Liver (tissue), 9 donors: ENCODE results near the gene PCNX2. TPM values are rescaled to one million over a fixed set of nuclear protein-coding genes. Genes with fewer than 3 reads are reported as not detected.

Experiments
- DNase-seq: peaks from one replicate; pipeline ENCODE4 v3.0.0-alpha.2; 2017; ENCODE audit warnings: low spot score
- H3K27ac ChIP-seq, 2 donors: one replicate each; pipeline ENCODE4 v1.7.0; 2013; ENCODE audit warnings: inconsistent platforms in 2 of 2, low read length in 2 of 2, control low read depth in 1 of 2, low read depth in 1 of 2, mild to moderate bottlenecking in 1 of 2
- H3K27me3 ChIP-seq, 4 donors: one replicate each; pipeline versions ENCODE4 v1.6.1 to v1.7.0; 2013; ENCODE audit warnings: low read length in 3 of 4, inconsistent platforms in 1 of 4, mild to moderate bottlenecking in 1 of 4, moderate library complexity in 1 of 4; ENCODE audit not compliant: control insufficient read depth in 4 of 4, insufficient read depth in 4 of 4
- H3K36me3 ChIP-seq, 4 donors: one replicate each; pipeline versions ENCODE4 v1.6.1 to v1.7.0; 2013; ENCODE audit warnings: low read length in 3 of 4, mild to moderate bottlenecking in 3 of 4, low read depth in 1 of 4, moderate library complexity in 1 of 4; ENCODE audit not compliant: control insufficient read depth in 4 of 4, insufficient read depth in 3 of 4
- H3K4me1 ChIP-seq, 4 donors: one replicate each; pipeline versions ENCODE4 v1.6.1 to v1.7.0; 2013; ENCODE audit warnings: low read length in 3 of 4, mild to moderate bottlenecking in 3 of 4, moderate library complexity in 1 of 4; ENCODE audit not compliant: control insufficient read depth in 4 of 4, insufficient read depth in 4 of 4
- H3K4me3 ChIP-seq, 3 donors: one replicate each; pipeline versions ENCODE4 v1.6.1 to v1.7.0; 2013; ENCODE audit warnings: low read length in 3 of 3, control low read depth in 1 of 3, low read depth in 1 of 3, mild to moderate bottlenecking in 1 of 3
- H3K9ac ChIP-seq, 2 donors: one replicate each; pipeline ENCODE4 v1.7.0; 2013; ENCODE audit warnings: low read length in 2 of 2, mild to moderate bottlenecking in 2 of 2, moderate library complexity in 2 of 2, control low read depth in 1 of 2, low read depth in 1 of 2
- H3K9me3 ChIP-seq, 4 donors: one replicate each; pipeline versions ENCODE4 v1.6.1 to v1.7.0; 2013; ENCODE audit warnings: low read length in 3 of 4; ENCODE audit not compliant: control insufficient read depth in 4 of 4
- EGR1 ChIP-seq, 2 donors: IDR thresholded peaks; 2 replicates each; pipeline ENCODE4 v1.6.1; 2016 to 2018; ENCODE audit warnings: antibody characterized with exemption in 2 of 2, low read depth in 2 of 2
- FOXA1 ChIP-seq: IDR thresholded peaks from 2 replicates; pipeline ENCODE4 v1.6.1; 2016; ENCODE audit warnings: antibody characterized with exemption
- FOXA2 ChIP-seq: IDR thresholded peaks from 2 replicates; pipeline ENCODE4 v1.6.1; 2016; ENCODE audit warnings: antibody characterized with exemption
- GABPA ChIP-seq, 2 donors: IDR thresholded peaks in 1 of 2; conservative IDR thresholded peaks in 1 of 2; 2 replicates each; pipeline ENCODE4 v1.6.1; 2016; ENCODE audit warnings: antibody characterized with exemption in 2 of 2, mild to moderate bottlenecking in 1 of 2, moderate library complexity in 1 of 2
- HNF4A ChIP-seq, 2 donors: conservative IDR thresholded peaks; 2 replicates each; pipeline ENCODE4 v1.6.1; 2016; ENCODE audit warnings: antibody characterized with exemption in 2 of 2, mild to moderate bottlenecking in 2 of 2
- HNF4G ChIP-seq: IDR thresholded peaks from 2 replicates; pipeline ENCODE4 v1.6.1; 2016; ENCODE audit warnings: antibody characterized with exemption
- NR2F2 ChIP-seq: IDR thresholded peaks from 2 replicates; pipeline ENCODE4 v1.6.1; 2016; ENCODE audit warnings: antibody characterized with exemption
- RAD21 ChIP-seq, 2 donors: IDR thresholded peaks; 2 replicates each; pipeline ENCODE4 v1.6.1; 2016; ENCODE audit warnings: antibody characterized with exemption in 2 of 2, mild to moderate bottlenecking in 2 of 2
- RXRA ChIP-seq, 2 donors: IDR thresholded peaks; 2 replicates each; pipeline ENCODE4 v1.6.1; 2017 to 2018; ENCODE audit warnings: antibody characterized with exemption in 2 of 2, mild to moderate bottlenecking in 1 of 2
- SP1 ChIP-seq: IDR thresholded peaks from 2 replicates; pipeline ENCODE4 v1.6.1; 2018; ENCODE audit warnings: antibody characterized with exemption, mild to moderate bottlenecking
- TAF1 ChIP-seq: conservative IDR thresholded peaks from 2 replicates; pipeline ENCODE4 v1.6.1; 2016; ENCODE audit warnings: antibody characterized with exemption, mild to moderate bottlenecking
- YY1 ChIP-seq: IDR thresholded peaks from 2 replicates; pipeline ENCODE4 v1.6.1; 2016; ENCODE audit warnings: antibody characterized with exemption, mild to moderate bottlenecking
- WGBS: extraction: QIAGEN DNeasy Blood & Tissue Kit; methylation state at CpG from one replicate; pipeline ENCODE4 v1.1.7; 2013; 5-methylcytosine and 5-hydroxymethylcytosine counted together
- polyA plus RNA-seq, 2 donors: library from polyadenylated mRNA; stranded (reverse) in 1 of 2; unstranded in 1 of 2; fragments of 200-250 nt in 1 of 2; fragments of >200 nt in 1 of 2; fragmentation: Nextera tagmentation in 1 of 2; extraction: Ambion mirVana in 1 of 2; gene quantifications; one replicate each; pipeline versions ENCODE4 v1.2.1 to v1.2.3, GENCODE V29; 2013 to 2015
- total RNA-seq, 2 donors: library from RNA; depleted of rRNA; stranded (reverse); fragments of >200 nt; gene quantifications; one replicate each; pipeline ENCODE4 v1.2.3, GENCODE V29; 2014
- TF ChIP-seq, protein P1 (sequence below): fragments of 150-350 bp; IDR thresholded peaks from 2 replicates; pipeline ENCODE4 v1.5.1; 2017; ENCODE audit warnings: improper control_type of control experiment, low read depth, low read length; ENCODE audit not compliant: missing input control
- TF ChIP-seq, protein P2 (sequence below): IDR thresholded peaks from 2 replicates; pipeline ENCODE4 v1.6.1; 2016; ENCODE audit warnings: antibody characterized with exemption
- TF ChIP-seq, protein P3 (sequence below): IDR thresholded peaks from 2 replicates; pipeline ENCODE4 v1.6.1; 2016; ENCODE audit warnings: antibody characterized with exemption, mild to moderate bottlenecking
- TF ChIP-seq, protein P4 (sequence below): IDR thresholded peaks from 2 replicates; pipeline ENCODE4 v1.6.1; 2016; ENCODE audit warnings: antibody characterized with exemption
- TF ChIP-seq, protein P5 (sequence below): IDR thresholded peaks from 2 replicates; pipeline ENCODE4 v1.6.1; 2016; ENCODE audit warnings: antibody characterized with exemption
- donor health status: healthy.
- donor health status: healthy.
- donor health status: healthy.
- donor health status: healthy.
- donor health status: healthy.

Gene PCNX2
- total and polyA plus RNA-seq, 4 donors = 0.20 to 3.1 (median 0.92) TPM

DNA sequence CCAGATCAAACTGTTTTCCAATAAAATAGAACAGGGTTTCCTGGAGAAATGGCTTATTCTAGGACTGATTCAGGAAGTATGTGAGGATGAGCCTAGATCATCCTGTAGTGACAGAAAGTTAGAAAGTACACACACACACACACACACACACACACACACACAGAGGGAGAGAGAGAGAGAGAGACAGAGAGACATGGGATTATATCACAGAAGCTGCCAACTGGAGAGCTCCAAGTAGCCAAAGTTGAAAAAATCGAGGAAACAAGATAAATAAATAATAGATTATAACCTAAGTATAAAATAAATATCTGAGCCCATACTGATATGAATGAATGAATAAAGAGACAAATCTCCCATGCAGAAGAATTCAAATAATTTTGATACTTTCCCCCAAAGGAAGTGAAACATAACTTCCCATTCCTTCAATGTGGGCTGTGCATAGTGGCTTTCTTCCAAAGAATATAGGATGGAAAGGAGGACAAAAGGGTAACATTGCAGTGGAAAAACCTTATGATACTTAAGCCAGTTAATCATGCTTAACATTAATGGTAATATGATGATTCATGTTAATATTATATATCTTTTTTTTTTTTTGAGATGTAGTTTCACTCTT, 173.5 kb downstream of the PCNX2 start:
- Histone ChIP-seq H3K27ac (no peak overlapping the region), H3K27me3 (peaks cover 0 to 3% (median 0%) of the 10 kb centered on the region in 4 donors), H3K4me1 (no peaks in the 10 kb centered on the region), H3K9ac (no peak overlapping the region), H3K9me3 (peaks cover 0 to 4% (median 0%) of the 10 kb centered on the region in 4 donors), H3K4me3 (no peak overlapping the region), H3K36me3 (no peaks in the 10 kb centered on the region)
- 80% methylated on average over 1 of the region's 1 CpG for WGBS
- TF ChIP-seq SP1 (no peak), FOXA2 (no peak), HNF4G (no peak), GABPA (IDR thresholded peaks at IDR 0.05 in 1 of 2, conservative IDR thresholded peaks at IDR 0.05 in 1 of 2) (no peak), FOXA1 (no peak)
- no peak for DNase-seq

DNA sequence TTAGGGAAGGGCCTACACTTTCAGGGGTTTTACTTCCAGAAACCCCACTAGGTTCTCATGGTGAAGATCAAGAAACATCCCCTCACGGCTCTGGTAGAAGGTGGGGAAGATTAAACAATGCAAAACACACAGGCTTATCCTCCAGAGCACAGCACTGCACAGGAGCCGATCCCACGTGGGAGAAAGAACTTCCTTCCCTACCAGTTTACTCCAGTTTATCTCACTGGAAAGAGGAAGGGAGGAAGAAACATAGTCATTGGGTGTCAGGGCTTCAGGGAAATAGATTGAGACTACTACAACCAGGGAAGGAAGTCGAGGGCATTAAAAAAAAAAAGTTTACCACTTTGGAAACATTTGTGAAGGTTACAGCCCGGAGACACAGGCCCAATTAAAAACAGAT, 180.7 kb downstream of the PCNX2 start:
- TF ChIP-seq HNF4G (no peak), RXRA (IDR thresholded peaks at IDR 0.05) (no peak), EGR1 (IDR thresholded peaks at IDR 0.05; ENCODE audit: low read depth in 2 of 2) (no peak), HNF4A (conservative IDR thresholded peaks at IDR 0.05) (no peak), GABPA (IDR thresholded peaks at IDR 0.05 in 1 of 2, conservative IDR thresholded peaks at IDR 0.05 in 1 of 2) (no peak), RAD21 (IDR thresholded peaks at IDR 0.05) (no peak), TAF1 (no peak), SP1 (no peak), FOXA2 (no peak), FOXA1 (no peak), YY1 (no peak), NR2F2 (no peak)
- TF ChIP-seq, protein P1, sequence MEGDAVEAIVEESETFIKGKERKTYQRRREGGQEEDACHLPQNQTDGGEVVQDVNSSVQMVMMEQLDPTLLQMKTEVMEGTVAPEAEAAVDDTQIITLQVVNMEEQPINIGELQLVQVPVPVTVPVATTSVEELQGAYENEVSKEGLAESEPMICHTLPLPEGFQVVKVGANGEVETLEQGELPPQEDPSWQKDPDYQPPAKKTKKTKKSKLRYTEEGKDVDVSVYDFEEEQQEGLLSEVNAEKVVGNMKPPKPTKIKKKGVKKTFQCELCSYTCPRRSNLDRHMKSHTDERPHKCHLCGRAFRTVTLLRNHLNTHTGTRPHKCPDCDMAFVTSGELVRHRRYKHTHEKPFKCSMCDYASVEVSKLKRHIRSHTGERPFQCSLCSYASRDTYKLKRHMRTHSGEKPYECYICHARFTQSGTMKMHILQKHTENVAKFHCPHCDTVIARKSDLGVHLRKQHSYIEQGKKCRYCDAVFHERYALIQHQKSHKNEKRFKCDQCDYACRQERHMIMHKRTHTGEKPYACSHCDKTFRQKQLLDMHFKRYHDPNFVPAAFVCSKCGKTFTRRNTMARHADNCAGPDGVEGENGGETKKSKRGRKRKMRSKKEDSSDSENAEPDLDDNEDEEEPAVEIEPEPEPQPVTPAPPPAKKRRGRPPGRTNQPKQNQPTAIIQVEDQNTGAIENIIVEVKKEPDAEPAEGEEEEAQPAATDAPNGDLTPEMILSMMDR = no peak
- TF ChIP-seq, protein P2, sequence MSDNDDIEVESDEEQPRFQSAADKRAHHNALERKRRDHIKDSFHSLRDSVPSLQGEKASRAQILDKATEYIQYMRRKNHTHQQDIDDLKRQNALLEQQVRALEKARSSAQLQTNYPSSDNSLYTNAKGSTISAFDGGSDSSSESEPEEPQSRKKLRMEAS = no peak
- TF ChIP-seq, protein P3, sequence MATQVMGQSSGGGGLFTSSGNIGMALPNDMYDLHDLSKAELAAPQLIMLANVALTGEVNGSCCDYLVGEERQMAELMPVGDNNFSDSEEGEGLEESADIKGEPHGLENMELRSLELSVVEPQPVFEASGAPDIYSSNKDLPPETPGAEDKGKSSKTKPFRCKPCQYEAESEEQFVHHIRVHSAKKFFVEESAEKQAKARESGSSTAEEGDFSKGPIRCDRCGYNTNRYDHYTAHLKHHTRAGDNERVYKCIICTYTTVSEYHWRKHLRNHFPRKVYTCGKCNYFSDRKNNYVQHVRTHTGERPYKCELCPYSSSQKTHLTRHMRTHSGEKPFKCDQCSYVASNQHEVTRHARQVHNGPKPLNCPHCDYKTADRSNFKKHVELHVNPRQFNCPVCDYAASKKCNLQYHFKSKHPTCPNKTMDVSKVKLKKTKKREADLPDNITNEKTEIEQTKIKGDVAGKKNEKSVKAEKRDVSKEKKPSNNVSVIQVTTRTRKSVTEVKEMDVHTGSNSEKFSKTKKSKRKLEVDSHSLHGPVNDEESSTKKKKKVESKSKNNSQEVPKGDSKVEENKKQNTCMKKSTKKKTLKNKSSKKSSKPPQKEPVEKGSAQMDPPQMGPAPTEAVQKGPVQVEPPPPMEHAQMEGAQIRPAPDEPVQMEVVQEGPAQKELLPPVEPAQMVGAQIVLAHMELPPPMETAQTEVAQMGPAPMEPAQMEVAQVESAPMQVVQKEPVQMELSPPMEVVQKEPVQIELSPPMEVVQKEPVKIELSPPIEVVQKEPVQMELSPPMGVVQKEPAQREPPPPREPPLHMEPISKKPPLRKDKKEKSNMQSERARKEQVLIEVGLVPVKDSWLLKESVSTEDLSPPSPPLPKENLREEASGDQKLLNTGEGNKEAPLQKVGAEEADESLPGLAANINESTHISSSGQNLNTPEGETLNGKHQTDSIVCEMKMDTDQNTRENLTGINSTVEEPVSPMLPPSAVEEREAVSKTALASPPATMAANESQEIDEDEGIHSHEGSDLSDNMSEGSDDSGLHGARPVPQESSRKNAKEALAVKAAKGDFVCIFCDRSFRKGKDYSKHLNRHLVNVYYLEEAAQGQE = no peak
- TF ChIP-seq, protein P4, sequence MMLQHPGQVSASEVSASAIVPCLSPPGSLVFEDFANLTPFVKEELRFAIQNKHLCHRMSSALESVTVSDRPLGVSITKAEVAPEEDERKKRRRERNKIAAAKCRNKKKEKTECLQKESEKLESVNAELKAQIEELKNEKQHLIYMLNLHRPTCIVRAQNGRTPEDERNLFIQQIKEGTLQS = no peak
- TF ChIP-seq, protein P5, sequence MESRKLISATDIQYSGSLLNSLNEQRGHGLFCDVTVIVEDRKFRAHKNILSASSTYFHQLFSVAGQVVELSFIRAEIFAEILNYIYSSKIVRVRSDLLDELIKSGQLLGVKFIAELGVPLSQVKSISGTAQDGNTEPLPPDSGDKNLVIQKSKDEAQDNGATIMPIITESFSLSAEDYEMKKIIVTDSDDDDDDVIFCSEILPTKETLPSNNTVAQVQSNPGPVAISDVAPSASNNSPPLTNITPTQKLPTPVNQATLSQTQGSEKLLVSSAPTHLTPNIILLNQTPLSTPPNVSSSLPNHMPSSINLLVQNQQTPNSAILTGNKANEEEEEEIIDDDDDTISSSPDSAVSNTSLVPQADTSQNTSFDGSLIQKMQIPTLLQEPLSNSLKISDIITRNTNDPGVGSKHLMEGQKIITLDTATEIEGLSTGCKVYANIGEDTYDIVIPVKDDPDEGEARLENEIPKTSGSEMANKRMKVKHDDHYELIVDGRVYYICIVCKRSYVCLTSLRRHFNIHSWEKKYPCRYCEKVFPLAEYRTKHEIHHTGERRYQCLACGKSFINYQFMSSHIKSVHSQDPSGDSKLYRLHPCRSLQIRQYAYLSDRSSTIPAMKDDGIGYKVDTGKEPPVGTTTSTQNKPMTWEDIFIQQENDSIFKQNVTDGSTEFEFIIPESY = no peak
- Histone ChIP-seq H3K4me3 (no peak overlapping the region), H3K9ac (no peak overlapping the region), H3K27ac (peak overlapping the region in 1 of 2 donors; percentile 25), H3K27me3 (no peaks in the 10 kb centered on the region), H3K4me1 (no peaks in the 10 kb centered on the region), H3K9me3 (peaks cover 0 to 4% (median 0%) of the 10 kb centered on the region in 4 donors), H3K36me3 (no peaks in the 10 kb centered on the region)
- DNase-seq = no peak
- WGBS = 58% methylated on average over 5 of the region's 5 CpGs
